ENCODE data around the gene DAPP1.
"Not testable (repeated sequence)": the region's sequence is repeated elsewhere in the genome, so short reads cannot be mapped to it uniquely, and the experiment has no call there.

DAPP1 gene

DNA sequence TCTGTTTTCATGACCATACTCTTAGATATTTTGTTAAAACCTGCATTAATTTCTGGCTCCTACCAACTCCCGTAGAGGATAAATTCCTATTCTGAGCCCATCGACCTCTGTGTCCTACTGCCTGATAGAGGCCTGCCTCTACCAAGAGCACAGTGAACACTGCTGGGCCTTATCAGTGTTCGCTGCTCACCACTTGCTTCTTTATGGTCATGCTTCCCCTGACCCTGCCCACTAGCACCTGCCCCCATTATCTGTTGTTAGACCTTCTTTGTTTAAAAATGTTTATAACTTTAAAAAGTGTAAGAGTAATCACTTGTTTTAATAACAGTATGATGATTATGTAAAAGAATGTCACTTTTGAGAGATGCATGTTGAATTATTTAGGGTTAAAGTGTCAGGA lies 6.1 kb downstream of the DAPP1 start:
- DNase-seq (ENCODE audit: low read depth in 2 of 2, low spot score in 1 of 2): no peak

DNA sequence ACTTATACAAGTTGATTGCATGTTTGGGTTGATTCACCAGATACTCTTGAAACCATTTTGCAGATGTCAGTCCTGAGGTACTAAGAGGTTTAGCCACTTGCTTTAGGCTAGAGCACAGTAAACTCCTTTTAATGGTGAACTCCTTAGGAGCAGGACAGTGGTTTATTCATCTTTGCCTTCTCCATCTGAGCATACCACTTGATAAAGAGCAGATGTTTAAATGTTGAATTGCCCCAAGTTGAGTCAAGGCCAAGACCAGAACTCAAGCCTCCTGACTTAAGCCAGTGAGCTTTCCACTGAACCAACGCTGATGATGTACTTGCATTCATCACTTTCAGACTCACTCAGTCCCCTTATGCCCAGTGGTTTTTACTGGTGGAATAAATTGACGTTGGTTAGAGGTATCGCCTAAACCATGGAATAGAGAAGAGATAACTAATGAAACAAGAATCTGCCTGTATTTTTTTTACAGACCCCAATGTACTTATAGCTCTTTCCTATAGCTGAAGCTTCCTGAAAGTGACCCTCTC lies 7.5 kb downstream of the DAPP1 start:
- no peak for DNase-seq (ENCODE audit: low read depth in 2 of 2, low spot score in 1 of 2)

DNA sequence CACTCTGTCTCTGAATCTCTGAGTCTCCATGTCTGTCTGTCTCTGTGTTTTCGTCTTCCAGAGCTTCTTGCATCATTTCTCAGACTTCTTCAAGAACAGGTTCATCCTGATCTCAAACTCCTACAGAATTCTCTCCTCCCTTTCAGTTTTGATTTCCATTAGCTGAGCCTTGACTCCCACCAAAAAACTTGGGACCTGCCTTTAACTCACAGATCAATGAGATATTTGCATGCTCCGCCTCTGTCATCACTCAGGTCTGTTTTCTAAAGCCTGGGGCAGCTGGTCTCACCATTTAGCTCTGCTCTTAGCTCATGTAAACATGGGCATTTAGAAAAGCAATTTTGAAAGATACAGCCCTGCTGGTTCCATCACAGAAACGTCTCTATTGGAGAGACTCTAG lies 8.6 kb downstream of the DAPP1 start:
- DNase-seq (ENCODE audit: low read depth in 2 of 2, low spot score in 1 of 2): no peak

DNA sequence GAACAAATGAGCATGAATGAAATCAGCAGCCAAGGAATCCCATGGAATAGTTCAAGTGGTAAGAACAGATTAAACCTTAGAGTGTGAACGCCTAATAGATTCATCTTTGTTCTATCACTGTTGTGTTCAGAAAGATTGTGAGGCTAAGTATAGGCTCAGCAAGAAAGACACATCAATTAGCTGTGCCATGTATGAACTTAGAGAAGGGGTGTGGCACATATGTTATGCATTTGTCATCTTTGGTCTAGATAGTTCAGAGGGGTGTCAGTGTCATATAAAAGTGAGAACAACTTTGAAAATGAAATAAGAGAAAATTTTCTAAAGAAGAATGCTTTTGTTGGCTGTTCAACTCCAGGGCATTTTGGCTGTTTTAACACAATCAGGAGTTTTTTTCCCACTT lies 9.4 kb downstream of the DAPP1 start:
- DNase-seq (ENCODE audit: low read depth in 2 of 2, low spot score in 1 of 2): no peak

DNA sequence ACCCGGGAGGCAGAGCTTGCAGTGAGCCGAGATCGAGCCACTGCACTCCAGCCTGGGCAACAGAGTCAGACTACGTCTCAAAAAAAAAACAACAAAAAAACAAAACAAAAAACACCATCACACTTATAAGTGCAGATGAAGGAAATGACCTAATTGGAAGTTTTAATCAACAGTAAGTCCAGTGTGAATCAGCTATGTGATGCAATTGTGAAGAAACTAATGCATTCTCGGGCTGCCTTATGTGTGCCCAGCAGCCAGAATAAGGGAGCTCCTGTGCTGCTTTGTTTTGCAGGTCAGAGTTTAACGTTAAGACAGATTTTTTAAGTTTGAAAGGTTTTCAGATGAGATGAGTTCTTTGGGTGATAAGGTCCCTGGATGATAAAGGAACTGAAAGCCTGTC lies 10.8 kb downstream of the DAPP1 start:
- no peak for DNase-seq (ENCODE audit: low read depth in 2 of 2, low spot score in 1 of 2)

DNA sequence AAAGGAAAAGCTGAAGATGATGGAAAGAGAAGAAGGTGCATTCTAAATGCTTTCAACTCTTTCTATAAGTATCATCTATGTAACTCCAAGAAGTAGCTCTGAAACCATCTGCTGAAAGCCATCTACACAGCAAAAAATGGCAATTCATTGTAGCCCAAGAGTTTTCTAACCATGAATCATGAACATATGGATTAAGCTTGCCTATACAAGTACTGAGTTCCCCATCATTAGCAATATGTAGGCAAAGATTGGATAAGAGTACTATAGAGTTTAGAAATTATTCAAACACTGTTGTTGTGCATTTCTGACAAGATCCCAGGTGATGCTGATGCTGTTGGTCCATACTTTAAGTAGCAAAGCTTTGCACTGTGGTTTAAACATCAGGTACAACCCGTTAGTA lies 11.2 kb downstream of the DAPP1 start:
- no peak for DNase-seq (ENCODE audit: low read depth in 2 of 2, low spot score in 1 of 2)

DNA sequence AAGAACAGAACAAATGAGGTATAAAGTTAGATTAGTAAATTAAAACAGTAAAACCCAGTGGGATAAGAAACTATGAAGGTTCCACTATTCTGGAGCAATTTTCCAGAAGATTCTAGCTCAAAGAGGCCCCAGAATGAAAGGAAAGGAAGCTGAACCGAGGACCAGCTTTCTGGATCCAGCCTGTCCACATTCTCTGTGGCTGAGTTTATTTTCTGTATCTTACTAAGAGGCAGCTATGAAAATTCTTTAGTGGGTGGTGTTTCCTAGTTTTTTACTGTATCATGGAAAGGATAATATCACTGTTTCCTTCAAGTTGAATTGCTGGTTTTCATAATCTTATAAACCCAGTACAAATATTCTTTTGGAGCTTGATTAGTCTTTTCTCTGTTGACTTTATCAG lies 11.8 kb downstream of the DAPP1 start:
- no peak for DNase-seq (ENCODE audit: low read depth in 2 of 2, low spot score in 1 of 2)

DNA sequence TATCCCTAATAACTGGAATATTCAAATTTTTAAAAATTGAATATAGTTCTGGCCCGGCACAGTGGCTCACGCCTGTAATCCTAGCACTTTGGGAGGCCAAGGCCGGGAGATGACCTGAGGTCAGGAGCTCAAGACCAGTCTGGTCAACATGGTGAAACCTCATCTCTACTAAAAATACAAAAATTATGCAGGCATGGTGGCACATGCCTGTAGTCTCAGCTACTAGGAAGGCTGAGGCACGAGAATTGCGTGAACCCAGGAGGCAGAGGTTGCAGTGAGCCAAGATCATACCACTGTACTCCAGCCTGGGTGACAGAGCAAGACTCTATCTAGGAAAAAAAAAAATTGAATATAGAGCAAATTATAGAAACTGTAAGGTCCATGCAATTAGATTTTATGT lies 13.4 kb downstream of the DAPP1 start:
- not testable (repeated sequence) for DNase-seq (ENCODE audit: low read depth in 2 of 2, low spot score in 1 of 2)

DNA sequence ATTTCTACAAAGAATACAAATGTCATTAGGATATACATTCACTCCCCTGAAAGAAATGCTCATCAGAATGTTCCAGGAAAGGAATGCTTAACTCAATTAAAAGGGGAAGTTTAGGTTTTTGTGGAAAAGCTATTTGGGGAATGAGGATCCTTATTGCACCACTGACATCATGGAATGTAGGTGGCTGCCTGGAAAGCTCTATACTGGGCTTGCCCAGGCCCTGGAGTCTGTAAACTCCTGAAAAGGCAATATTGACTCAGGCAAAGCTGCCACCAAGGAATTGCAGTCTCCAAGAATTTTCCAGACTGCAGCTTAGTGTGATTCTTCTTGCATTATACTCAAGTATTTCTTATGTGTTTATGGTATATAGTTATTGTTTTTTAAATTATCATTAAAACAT lies 15.7 kb downstream of the DAPP1 start:
- no peak for DNase-seq (ENCODE audit: low read depth in 2 of 2, low spot score in 1 of 2)

DNA sequence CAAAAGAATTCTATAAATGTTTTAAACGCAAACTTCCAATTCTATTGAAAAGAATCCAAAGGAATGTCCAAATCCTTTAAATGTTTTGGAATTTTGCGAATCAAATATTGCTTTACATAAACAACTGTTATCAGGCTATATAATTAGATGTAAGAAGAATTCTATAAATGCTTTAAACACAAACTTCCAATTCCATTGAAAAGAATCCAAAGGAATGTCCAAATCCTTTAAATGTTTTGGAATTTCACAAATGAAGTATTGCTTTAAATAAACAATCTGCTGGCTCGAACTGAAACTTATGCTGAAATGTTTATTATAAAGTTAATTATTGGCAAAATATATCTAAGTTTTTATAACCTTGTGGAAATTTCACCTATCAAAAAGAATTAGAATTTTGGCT lies 16.1 kb downstream of the DAPP1 start:
- no peak for DNase-seq (ENCODE audit: low read depth in 2 of 2, low spot score in 1 of 2)

DNA sequence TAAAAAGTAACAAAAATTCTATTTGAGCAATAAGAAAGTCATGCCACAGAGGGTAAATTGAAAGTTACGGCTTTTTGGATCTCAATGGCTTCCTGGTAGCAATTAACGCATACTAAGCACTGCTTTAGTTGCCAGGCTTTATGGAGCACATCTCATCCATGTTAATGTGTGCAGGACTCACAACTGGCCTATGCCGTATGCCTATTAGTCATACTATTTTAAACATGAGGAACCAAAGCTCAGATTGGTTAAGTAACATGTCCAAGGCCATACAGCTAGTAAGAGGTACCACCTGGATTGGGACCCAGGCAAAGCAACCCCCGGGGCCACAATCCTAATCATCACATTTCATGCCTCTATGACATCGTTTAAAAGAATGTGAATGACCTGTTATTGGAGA lies 17.1 kb downstream of the DAPP1 start:
- no peak for DNase-seq (ENCODE audit: low read depth in 2 of 2, low spot score in 1 of 2)

DNA sequence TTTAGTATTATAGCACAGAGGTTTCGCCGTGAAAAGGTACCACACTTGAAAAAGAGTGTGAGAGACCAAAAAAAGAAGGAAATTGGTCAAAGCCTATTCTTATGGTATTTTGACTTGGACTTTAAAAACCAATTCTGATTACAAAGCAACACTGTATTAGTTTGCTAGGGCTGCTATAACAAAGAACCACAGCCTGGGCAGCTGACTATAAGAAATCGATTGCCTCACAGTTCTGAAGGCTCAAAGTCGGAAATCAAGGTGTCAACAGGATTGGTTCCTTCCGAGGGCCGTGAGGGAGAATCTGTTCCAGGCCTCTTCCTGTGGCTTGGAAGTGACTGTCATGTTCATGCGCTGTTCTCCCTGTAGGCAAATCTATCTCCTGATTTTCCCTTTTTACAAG lies 17.9 kb downstream of the DAPP1 start:
- DNase-seq (ENCODE audit: low read depth in 2 of 2, low spot score in 1 of 2): no peak

DNA sequence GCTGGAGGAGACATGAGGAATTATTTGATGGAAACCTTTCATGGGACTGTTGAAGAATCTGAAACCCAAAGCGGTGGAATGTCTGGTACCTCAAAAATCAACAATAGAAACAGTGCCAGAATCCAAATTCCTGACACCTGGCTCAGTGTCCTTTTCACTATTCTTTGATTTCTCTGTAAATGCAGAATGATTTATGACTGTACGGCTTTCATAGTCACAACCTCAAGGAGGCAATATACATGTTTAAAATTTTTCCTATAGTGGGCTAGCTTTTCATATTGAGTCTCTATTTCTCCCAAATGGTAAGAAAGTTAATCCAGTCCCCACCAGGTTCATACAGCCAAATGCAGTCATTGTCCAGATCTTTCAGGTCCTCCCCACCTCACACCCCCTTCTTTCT lies 19.3 kb downstream of the DAPP1 start:
- no peak for DNase-seq (ENCODE audit: low read depth in 2 of 2, low spot score in 1 of 2)

DNA sequence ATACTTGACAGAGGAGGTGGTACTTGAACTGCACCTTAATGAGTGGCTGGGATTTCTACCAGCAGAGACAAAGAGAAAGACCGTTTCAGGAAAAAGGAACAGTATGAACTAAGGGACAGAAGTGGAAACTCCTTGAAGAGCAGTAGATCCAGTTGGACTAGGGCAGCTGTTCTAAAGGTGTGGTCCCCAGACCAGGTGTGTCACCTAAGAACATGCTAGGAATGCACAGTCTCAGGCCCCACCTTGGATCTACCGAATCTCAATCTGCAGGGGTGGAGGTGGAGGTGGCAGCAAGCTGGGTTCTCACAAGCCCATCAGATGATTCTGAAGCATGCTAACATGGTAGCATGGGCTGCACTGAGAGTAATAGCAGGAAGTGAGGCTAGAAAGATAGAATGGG lies 22.3 kb downstream of the DAPP1 start:
- no peak for DNase-seq (ENCODE audit: low read depth in 2 of 2, low spot score in 1 of 2)

DNA sequence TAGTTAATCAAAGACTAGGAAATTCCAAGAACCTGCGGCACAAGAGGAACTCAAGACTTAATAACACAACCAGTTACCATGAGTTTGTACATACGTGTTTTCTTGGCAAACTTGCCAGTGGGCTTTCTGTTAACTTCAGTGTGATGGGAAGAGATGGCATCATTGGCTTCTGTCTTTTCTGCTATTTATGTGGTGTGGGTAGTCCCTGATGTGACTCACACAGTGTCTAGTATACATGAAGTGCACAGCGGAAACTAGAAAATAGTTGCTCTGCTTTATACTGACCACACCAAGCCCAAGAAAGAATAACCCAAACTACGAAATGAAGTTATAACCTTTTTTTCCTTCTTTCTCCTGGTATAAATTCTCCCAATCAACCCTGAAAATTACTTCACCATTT lies 24.5 kb downstream of the DAPP1 start:
- no peak for DNase-seq (ENCODE audit: low read depth in 2 of 2, low spot score in 1 of 2)

DNA sequence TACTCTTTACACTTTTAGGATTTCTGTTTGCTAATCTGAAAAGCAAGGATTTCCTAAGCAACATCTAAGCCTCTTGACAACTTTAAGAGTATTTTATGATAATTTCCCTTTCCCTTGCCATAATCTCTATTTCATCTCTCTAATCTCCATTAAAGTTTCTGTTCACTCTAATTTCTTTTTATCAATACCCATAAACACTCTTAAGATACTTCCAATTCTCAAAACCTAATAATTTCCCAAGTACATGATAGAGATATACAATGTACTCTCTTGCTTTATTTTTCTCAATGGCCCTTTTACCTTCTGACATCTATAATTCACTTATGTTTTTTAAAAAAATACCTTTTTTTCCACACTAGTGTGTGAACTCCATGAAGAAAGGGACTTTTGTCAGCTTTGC lies 26.8 kb downstream of the DAPP1 start:
- DNase-seq (ENCODE audit: low read depth in 2 of 2, low spot score in 1 of 2): no peak

DNA sequence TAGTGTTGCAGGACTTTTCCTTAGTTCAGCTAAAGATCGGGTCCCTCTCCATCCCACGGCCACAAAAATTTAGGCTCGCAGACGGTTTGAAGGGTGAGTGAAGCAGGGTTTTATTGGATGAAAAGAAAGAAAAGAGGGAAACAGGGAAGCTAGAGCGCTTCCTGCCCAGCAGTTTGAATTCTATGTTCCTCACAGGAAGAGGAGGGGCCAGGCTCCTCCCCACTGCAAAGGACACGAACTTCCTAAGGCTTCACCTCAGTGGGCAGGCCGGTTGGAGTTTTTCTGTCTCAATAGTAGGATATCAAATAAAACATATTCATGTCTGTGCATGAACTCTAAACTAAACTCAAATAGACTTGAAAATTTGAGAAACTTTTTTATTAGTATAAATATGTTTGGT lies 27.4 kb downstream of the DAPP1 start:
- no peak for DNase-seq (ENCODE audit: low read depth in 2 of 2, low spot score in 1 of 2)

DNA sequence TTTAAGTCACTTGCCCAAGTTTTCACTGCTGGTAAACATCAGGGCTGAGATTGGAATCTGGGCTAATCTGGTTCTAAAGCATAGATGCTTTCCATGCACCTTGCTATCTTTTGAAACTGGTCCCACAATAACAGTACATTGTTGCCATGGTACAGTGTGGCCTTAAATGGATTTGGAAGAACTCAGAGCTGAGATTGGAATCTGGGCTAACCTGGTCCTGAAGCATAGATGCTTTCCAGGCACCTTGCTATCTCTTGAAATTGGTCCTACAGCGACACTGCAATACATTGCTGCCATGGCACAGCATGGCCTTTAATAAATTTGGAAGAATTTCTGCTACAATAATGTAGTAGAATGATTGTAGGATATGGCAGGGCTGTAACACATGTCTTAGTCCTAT lies 28.6 kb downstream of the DAPP1 start:
- no peak for DNase-seq (ENCODE audit: low read depth in 2 of 2, low spot score in 1 of 2)

DNA sequence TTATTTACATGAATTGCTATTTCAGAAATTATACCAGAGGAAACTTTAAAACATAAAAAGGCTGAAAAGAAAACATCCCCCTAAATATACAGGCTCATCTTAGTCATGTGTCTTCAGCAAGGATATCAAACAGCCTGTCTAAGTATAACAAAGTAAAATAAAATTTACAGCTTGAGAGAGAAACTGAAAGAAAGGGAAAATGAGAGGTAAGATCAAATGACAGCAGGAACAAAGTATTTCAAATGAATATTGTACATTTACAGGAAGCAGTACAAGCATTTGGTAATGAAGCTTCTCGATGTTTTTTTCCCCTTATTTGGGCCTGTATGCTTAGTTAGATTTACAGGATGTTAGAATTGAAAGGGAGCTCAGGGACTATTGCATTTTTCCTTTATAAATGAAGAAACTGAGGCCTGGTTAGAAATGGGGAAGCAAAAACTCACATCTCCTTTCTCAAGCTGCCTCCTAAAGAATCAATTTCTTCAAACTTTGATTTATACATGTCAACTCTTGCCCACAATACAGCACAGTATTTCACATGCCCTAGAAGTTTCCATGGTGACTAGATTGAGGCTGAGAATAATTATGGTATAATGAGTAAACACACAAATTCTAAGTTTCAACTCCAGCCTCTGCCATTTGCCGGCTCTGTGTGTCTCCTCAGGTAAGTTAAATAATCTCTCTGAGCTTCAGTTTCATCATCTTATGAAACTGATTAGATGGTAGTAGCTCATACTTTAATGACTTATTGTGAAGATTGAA lies 29.3 kb downstream of the DAPP1 start:
- DNase-seq (ENCODE audit: low read depth in 2 of 2, low spot score in 1 of 2): no peak

DNA sequence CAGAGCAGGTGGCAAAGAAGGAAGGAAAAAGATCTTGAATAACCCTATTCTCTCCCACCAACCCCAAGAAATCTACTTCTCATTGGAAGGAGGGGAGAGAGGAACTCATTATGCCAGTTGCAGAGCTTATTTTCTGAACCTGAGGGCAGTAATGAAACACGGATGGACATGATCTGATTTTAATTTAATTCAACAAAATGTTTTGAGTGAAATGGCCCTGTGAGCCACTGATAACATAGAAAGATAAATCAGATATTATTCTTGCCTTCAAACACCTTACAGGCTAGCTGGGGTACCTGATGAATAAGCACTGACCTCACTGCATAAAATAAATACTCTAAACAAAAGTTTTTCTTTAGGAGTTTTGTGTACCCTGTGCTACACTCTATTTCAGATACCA lies 30.3 kb downstream of the DAPP1 start:
- no peak for DNase-seq (ENCODE audit: low read depth in 2 of 2, low spot score in 1 of 2)

DNA sequence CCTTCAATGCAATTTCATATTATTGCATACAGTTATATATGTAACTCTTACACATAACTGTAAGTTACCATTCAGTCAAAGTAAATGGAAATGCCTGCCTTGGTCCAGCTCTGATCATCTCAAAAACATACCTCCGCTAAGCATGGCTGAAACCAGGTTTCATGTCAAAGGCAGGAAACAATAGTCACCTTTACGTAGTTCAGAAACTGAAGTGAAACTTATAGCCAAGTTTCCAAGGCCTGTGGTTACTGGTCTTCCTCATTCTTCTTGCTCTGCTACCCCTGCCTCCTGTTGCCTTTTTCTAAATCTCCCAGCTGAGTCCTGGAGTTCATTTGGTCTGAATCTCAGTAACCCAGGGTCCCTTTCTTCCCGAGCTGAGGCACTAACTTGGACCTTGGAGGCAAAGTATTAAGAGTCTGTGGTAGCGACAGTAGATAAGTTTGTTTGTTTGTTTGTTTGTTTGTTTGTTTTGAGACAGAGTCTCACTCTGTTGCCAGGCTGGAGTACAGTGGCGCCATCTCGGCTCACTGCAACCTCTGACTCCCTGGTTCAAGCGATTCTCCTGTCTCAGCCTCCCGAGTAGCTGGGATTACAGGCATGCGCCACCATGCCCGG lies 30.8 kb downstream of the DAPP1 start:
- no peak for DNase-seq (ENCODE audit: low read depth in 2 of 2, low spot score in 1 of 2)

DNA sequence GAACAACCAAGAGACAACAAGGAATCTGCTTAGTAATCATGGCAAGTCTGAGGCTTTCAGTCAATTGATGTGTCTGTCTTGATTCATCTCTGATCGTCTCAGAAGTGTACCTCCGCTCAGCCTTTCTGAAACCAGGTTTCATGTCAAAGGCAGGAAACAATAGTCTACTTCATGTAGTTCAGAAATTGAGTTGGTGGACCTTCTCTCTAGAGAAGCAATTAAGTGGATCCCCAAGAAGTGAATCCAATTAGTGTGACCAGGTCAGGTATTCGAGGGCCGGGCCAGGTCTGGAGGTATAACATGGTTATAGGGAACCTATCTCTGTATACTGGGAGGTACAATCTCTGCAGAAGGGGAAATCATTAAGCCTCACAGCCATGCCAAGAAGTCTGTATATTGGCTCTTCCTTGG lies 32.0 kb downstream of the DAPP1 start:
- no peak for DNase-seq (ENCODE audit: low read depth in 2 of 2, low spot score in 1 of 2)

DNA sequence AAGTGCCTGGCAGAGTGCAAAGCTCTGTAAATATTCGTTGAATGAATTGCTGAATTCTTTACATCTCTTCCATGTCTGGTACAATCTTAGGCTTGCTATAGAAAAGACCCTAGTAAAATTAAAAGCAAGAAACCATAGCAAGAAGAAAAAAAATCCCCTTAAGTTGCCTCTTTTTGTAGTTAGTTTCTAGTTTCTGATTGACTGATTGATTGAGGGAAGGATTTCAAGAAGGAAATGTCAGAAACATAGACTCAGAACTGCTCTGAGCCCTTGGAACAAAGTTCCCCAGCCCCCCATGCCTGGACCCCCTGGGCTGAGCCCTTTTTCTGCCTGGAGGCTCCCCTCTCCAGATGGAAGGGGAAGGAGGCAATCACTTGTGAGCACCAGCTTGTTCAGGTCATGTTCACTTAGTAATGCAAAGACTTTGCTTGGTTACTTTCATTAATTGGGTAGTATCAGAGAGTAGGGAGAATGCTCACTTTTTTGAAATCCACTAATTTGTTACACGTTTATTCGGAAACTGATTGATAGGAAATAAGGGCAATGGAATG lies 35.6 kb downstream of the DAPP1 start:
- no peak for DNase-seq (ENCODE audit: low read depth in 2 of 2, low spot score in 1 of 2)
